Fibroblast of lung (primary cell): ENCODE results near the gene PACRG. TPM values are rescaled to one million over a fixed set of nuclear protein-coding genes. Genes with fewer than 3 reads are reported as not detected.

ENCODE experiments used
- DNase-seq, 2 donors: peaks; one replicate each; pipeline versions ENCODE4 v3.0.0 to v3.0.0-alpha.2; 2010; ENCODE audit warnings: low read depth in 2 of 2
- H2AFZ ChIP-seq: 2 replicates; pipeline ENCODE4 v1.5.1; 2012; ENCODE audit warnings: low read length, control low read depth, inconsistent platforms
- H3K27ac ChIP-seq: 2 replicates; pipeline ENCODE4 v1.5.1; 2011; ENCODE audit warnings: low read length, control low read depth; ENCODE audit not compliant: insufficient read depth
- H3K27me3 ChIP-seq: 2 replicates; pipeline ENCODE4 v1.5.1; 2011; ENCODE audit warnings: mild to moderate bottlenecking, low read length; ENCODE audit not compliant: control insufficient read depth, insufficient read depth
- H3K36me3 ChIP-seq: 2 replicates; pipeline ENCODE4 v1.5.1; 2011; ENCODE audit warnings: low read length; ENCODE audit not compliant: control insufficient read depth, insufficient read depth
- H3K4me1 ChIP-seq: 2 replicates; pipeline ENCODE4 v1.5.1; 2011; ENCODE audit warnings: low read length; ENCODE audit not compliant: control insufficient read depth, insufficient read depth; ENCODE audit errors: extremely low read depth
- H3K4me2 ChIP-seq: 2 replicates; pipeline ENCODE4 v1.5.1; 2011; ENCODE audit warnings: low read length, control low read depth; ENCODE audit not compliant: insufficient read depth; ENCODE audit errors: extremely low read depth
- H3K4me3 ChIP-seq, 4 experiments: fragments of 200-600 bp in 1 of 4; sonication (generic) in 1 of 4; replicated peaks in 1 of 4; 2 replicates each; pipeline ENCODE4 v1.5.1; 2011 to 2016; ENCODE audit warnings: low read length in 4 of 4, low read depth in 3 of 4, mild to moderate bottlenecking in 3 of 4, control low read depth in 2 of 4, inconsistent platforms in 1 of 4, mixed read lengths in 1 of 4; ENCODE audit not compliant: insufficient read depth in 1 of 4; ENCODE audit errors: control extremely low read depth in 1 of 4
- H3K79me2 ChIP-seq: 2 replicates; pipeline ENCODE4 v1.5.1; 2012; ENCODE audit warnings: mild to moderate bottlenecking, low read length, inconsistent platforms; ENCODE audit not compliant: control insufficient read depth, insufficient read depth
- H3K9ac ChIP-seq: 2 replicates; pipeline ENCODE4 v1.5.1; 2011; ENCODE audit warnings: mild to moderate bottlenecking, low read length, control low read depth; ENCODE audit not compliant: insufficient read depth
- H3K9me3 ChIP-seq: 2 replicates; pipeline ENCODE4 v1.5.1; 2012; ENCODE audit warnings: low read depth, low read length; ENCODE audit not compliant: control insufficient read depth, insufficient read depth
- H4K20me1 ChIP-seq: 2 replicates; pipeline ENCODE4 v1.5.1; 2011; ENCODE audit warnings: low read length; ENCODE audit not compliant: control insufficient read depth, insufficient read depth; ENCODE audit errors: extremely low read depth
- EZH2 ChIP-seq: IDR thresholded peaks from 2 replicates; pipeline ENCODE4 v1.5.1; 2012; ENCODE audit warnings: low read length, control low read depth, mild to moderate bottlenecking; ENCODE audit errors: missing control alignments
- polyA plus RNA-seq, 2 donors: library from polyadenylated mRNA; depleted of rRNA in 1 of 2; stranded (reverse) in 1 of 2; unstranded in 1 of 2; fragments of >200 nt; gene quantifications; 2 replicates each; pipeline ENCODE4 v1.2.1, GENCODE V29; 2011 to 2012; ENCODE audit warnings: missing spikeins in 1 of 2
- total RNA-seq: library from RNA; depleted of rRNA; stranded (reverse); fragments of >200 nt; gene quantifications from 2 replicates; pipeline ENCODE4 v1.2.1, GENCODE V29; 2014
- TF ChIP-seq, protein P1 (sequence below), 2 donors: IDR thresholded peaks in 1 of 2; conservative IDR thresholded peaks in 1 of 2; 1 replicate in 1 of 2; 2 replicates in 1 of 2; pipeline ENCODE4 v1.5.1; 2011 to 2012; ENCODE audit warnings: low read length in 2 of 2, control low read depth in 1 of 2, inconsistent platforms in 1 of 2, low read depth in 1 of 2, mild to moderate bottlenecking in 1 of 2

Gene PACRG
- total and polyA plus RNA-seq, 2 donors (not counting 1 experiment from before 2014, with no cell fraction given), result 0.30 to 0.66 TPM

- H3K4me1 ChIP-seq, result no peaks in the 10 kb centered on the region
- no peak overlapping the region for H3K27ac ChIP-seq
- no peak overlapping the region for H3K9ac ChIP-seq
- H3K27me3 ChIP-seq, result no peaks in the 10 kb centered on the region
- H3K79me2 ChIP-seq, result no peaks in the 10 kb centered on the region
- no peaks in the 10 kb centered on the region for H3K36me3 ChIP-seq
- no peaks in the 10 kb centered on the region for H4K20me1 ChIP-seq
- no peak overlapping the region for H3K4me2 ChIP-seq
- no peaks in the 10 kb centered on the region for H3K9me3 ChIP-seq
- no peak overlapping the region for H2AFZ ChIP-seq
- no peak for DNase-seq
- TF ChIP-seq EZH2, result no peak
- TF ChIP-seq, protein P1, sequence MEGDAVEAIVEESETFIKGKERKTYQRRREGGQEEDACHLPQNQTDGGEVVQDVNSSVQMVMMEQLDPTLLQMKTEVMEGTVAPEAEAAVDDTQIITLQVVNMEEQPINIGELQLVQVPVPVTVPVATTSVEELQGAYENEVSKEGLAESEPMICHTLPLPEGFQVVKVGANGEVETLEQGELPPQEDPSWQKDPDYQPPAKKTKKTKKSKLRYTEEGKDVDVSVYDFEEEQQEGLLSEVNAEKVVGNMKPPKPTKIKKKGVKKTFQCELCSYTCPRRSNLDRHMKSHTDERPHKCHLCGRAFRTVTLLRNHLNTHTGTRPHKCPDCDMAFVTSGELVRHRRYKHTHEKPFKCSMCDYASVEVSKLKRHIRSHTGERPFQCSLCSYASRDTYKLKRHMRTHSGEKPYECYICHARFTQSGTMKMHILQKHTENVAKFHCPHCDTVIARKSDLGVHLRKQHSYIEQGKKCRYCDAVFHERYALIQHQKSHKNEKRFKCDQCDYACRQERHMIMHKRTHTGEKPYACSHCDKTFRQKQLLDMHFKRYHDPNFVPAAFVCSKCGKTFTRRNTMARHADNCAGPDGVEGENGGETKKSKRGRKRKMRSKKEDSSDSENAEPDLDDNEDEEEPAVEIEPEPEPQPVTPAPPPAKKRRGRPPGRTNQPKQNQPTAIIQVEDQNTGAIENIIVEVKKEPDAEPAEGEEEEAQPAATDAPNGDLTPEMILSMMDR (conservative IDR thresholded peaks at IDR 0.05 in 1 of 2, IDR thresholded peaks at IDR 0.05 in 1 of 2; ENCODE audit: low read depth in 1 of 2, low read length in 2 of 2), result no peak
- H3K4me3 ChIP-seq, result no peak overlapping the region
Measured at GRCh38 chr6:163261361-163261760, 533.6 kb downstream of the PACRG start.

DNA sequence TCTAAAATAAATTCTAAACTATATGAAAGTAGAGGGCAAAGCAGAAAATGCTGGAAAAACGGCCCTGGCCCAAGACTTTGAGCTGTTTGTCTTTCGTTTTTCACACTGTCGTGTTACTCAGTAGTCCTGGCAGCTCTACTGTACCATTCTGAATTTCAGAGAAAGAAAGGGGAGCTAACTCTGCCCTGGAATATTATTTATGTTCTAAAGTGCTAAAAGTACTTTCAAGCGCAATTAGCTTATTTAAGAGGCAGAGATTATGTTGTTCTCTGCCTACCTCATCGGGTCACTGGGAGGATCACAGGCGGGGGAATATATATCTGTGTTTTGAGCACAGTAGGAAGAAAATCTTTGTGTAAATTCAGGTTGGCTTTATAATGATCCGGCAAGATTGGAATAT is 534.3 kb downstream of the PACRG start:
- Histone ChIP-seq H3K4me1 (no peaks in the 10 kb centered on the region), H2AFZ (no peak overlapping the region)
- TF ChIP-seq EZH2, result no peak
- TF ChIP-seq, protein P1 (conservative IDR thresholded peaks at IDR 0.05 in 1 of 2, IDR thresholded peaks at IDR 0.05 in 1 of 2; ENCODE audit: low read depth in 1 of 2, low read length in 2 of 2), result no peak

DNA sequence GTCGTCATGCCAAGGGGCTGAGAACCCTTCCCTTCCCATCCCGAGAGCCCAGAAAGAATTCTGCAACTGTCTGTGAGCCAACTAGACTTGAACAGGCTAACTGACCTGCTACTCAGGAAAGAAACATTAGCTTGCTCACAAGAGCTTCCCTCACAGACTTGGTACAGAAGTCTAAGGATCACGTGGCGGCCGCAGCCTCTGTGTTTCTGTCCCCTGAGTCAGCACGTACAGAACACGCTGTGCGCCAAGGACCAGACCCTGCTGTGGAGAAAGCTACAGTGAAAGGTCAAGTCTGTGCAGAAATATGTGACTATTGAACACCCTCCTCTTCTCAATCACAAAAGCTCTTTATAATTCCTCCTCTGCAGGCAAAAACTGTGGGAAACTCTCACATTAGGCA is 535.4 kb downstream of the PACRG start:
- Histone ChIP-seq H3K4me3 (no peak overlapping the region), H3K79me2 (no peaks in the 10 kb centered on the region), H3K36me3 (no peaks in the 10 kb centered on the region), H2AFZ (no peak overlapping the region), H3K4me2 (no peak overlapping the region), H3K27me3 (no peaks in the 10 kb centered on the region), H3K9me3 (no peaks in the 10 kb centered on the region), H3K4me1 (no peaks in the 10 kb centered on the region), H4K20me1 (no peaks in the 10 kb centered on the region), H3K27ac (no peak overlapping the region), H3K9ac (no peak overlapping the region)
- DNase-seq, result peak in 1 of 2 donors; percentile 52
- TF ChIP-seq EZH2, result no peak
- TF ChIP-seq, protein P1 (conservative IDR thresholded peaks at IDR 0.05 in 1 of 2, IDR thresholded peaks at IDR 0.05 in 1 of 2; ENCODE audit: low read depth in 1 of 2, low read length in 2 of 2), result no peak

More for the DNA sequence above, 534.3 kb downstream of the PACRG start:
- Histone ChIP-seq H3K27ac (no peak overlapping the region), H3K27me3 (no peaks in the 10 kb centered on the region), H3K36me3 (no peaks in the 10 kb centered on the region), H3K9ac (no peak overlapping the region), H4K20me1 (no peaks in the 10 kb centered on the region), H3K4me2 (no peak overlapping the region), H3K79me2 (no peaks in the 10 kb centered on the region), H3K9me3 (no peaks in the 10 kb centered on the region), H3K4me3 (no peak overlapping the region)
- DNase-seq, result no peak
